PC-3 (cell line): ENCODE measurements around the gene RNF19B. TPM values are rescaled to one million over a fixed set of nuclear protein-coding genes. Genes with fewer than 3 reads are reported as not detected.
A peak's percentile ranks its signal among the peaks of the same experiment; 100 is the strongest.

ENCODE experiments used
- ATAC-seq: fragments of 200-7000 bp; cut with Tn5 transposase; 2 replicates; pipeline ENCODE4 v1.9.1; 2020; ENCODE audit warnings: mild to moderate bottlenecking, moderate library complexity
- BruUV-seq: library from RNA; stranded (reverse); fragments of 400-500 nt; replicated peaks from 2 replicates; lab custom pipeline; 2021; lab: Mats Ljungman, UMichigan
- CTCF ChIA-PET: fragments of 300-600 bp; sonication (Branson Sonifier 250); formaldehyde crosslinking; loops from one replicate; lab custom pipeline; 2022; ENCODE audit warnings: antibody characterized with exemption; lab: Charles Lee
- POLR2A ChIA-PET: fragments of 300-600 bp; sonication (Branson Sonifier 250); formaldehyde crosslinking; loops from one replicate; lab custom pipeline; 2022; ENCODE audit warnings: antibody characterized with exemption; ENCODE audit not compliant: unreplicated experiment; lab: Charles Lee
- DNase-seq: peaks from one replicate; pipeline ENCODE4 v3.0.0-alpha.2; 2015
- H2AFZ ChIP-seq: fragments of 300-600 bp; sonication (generic); 2 replicates; pipeline ENCODE4 v1.6.0; 2016; ENCODE audit warnings: antibody characterized with exemption, low read length
- H3F3A ChIP-seq: fragments of 300-600 bp; sonication (generic); one replicate; pipeline ENCODE4 v1.6.0; 2017; ENCODE audit warnings: antibody characterized with exemption, low read length, control low read depth, mild to moderate bottlenecking; ENCODE audit not compliant: unreplicated experiment
- H3K27ac ChIP-seq: fragments of 300-600 bp; sonication (generic); 2 replicates; pipeline ENCODE4 v1.5.1; 2016; ENCODE audit warnings: mild to moderate bottlenecking, low read length
- H3K27me3 ChIP-seq: fragments of 300-600 bp; sonication (generic); 2 replicates; pipeline ENCODE4 v1.6.1; 2016; ENCODE audit warnings: low read length, mixed read lengths
- H3K36me3 ChIP-seq: fragments of 300-600 bp; sonication (generic); 2 replicates; pipeline ENCODE4 v1.6.1; 2016; ENCODE audit warnings: low read depth, mixed run types, low read length, mixed read lengths
- H3K4me1 ChIP-seq: fragments of 300-600 bp; sonication (generic); 2 replicates; pipeline ENCODE4 v1.5.1; 2016; ENCODE audit warnings: low read length; ENCODE audit not compliant: insufficient read depth
- H3K4me2 ChIP-seq: fragments of 300-600 bp; sonication (generic); 2 replicates; pipeline ENCODE4 v1.6.0; 2016; ENCODE audit warnings: low read length
- H3K4me3 ChIP-seq: fragments of 300-600 bp; sonication (generic); 2 replicates; pipeline ENCODE4 v1.5.1; 2016; ENCODE audit warnings: mild to moderate bottlenecking, low read length, mixed read lengths
- H3K79me2 ChIP-seq: fragments of 300-600 bp; sonication (generic); 2 replicates; pipeline ENCODE4 v1.6.1; 2017; ENCODE audit warnings: low read length, mixed read lengths
- H3K9ac ChIP-seq: fragments of 300-600 bp; sonication (generic); 2 replicates; pipeline ENCODE4 v1.6.0; 2016; ENCODE audit warnings: mild to moderate bottlenecking, low read length
- H3K9me2 ChIP-seq: fragments of 300-600 bp; sonication (generic); replicated peaks from 2 replicates; pipeline ENCODE4 v1.6.1; 2016; ENCODE audit warnings: mixed run types, low read length, mixed read lengths
- H3K9me3 ChIP-seq: fragments of 300-600 bp; sonication (generic); 2 replicates; pipeline ENCODE4 v1.6.1; 2016; ENCODE audit warnings: low read length, mixed read lengths
- H4K20me1 ChIP-seq: fragments of 300-600 bp; sonication (generic); 2 replicates; pipeline ENCODE4 v1.6.1; 2016; ENCODE audit warnings: low read length, mixed read lengths
- CTCF ChIP-seq: fragments of 300-600 bp; sonication (generic); conservative IDR thresholded peaks from 2 replicates; pipeline ENCODE4 v1.5.1; 2017; ENCODE audit warnings: antibody characterized with exemption, low read depth, mild to moderate bottlenecking, low read length
- EZH2 ChIP-seq: fragments of 300-600 bp; sonication (generic); IDR thresholded peaks from one replicate; pipeline ENCODE4 v1.6.1; 2017; ENCODE audit warnings: antibody characterized with exemption, mild to moderate bottlenecking, low read length; ENCODE audit not compliant: unreplicated experiment
- EZH2phosphoT487 ChIP-seq: fragments of 300-600 bp; sonication (generic); IDR thresholded peaks from 2 replicates; pipeline ENCODE4 v1.6.1; 2018; ENCODE audit warnings: mild to moderate bottlenecking, antibody characterized with exemption, low read length, borderline replicate concordance
- intact Hi-C: fragments of 100-400 bp; cut with micrococcal nuclease; formaldehyde crosslinking; loops from 2 replicates; pipeline ENCODE4 v1.9.0; 2023
- total RNA-seq: library from RNA; depleted of rRNA; stranded (reverse); fragments of >200 nt; gene quantifications from 2 replicates; pipeline ENCODE4 v1.2.3, GENCODE V29; 2014

RNF19B gene
- total RNA-seq, 1 experiment from 2014 or later, result 17.9 TPM

DNA sequence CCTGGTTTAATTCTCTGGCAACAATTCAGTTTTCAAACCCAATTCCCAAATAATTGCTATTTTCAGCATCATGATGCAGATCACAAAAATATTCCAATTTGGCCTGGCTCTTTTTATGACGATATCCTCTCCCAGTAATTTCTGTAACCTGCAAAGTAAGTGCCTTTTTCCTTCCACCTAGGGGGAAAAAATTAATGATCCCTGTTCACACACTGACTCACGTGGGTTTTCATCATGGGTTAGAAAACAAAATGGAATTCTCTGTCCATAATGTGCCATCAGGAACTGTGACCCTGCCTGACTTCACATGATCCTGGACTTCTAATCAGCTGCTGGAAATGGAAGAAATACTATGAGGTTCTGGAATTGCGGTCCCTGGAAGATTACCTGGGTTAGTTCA lies 47.6 kb upstream of the RNF19B start:
- DNase-seq (no peak), ATAC-seq (no peak)
- Histone ChIP-seq H3K9me3 (no peaks in the 10 kb centered on the region), H3K4me1 (peaks cover 34% of the 10 kb centered on the region), H3K36me3 (peaks cover 48% of the 10 kb centered on the region), H3K27me3 (no peaks in the 10 kb centered on the region), H3K9ac (no peak overlapping the region), H2AFZ (no peak overlapping the region), H3K9me2 (no peaks in the 10 kb centered on the region), H3K79me2 (no peaks in the 10 kb centered on the region), H3F3A (peaks cover 11% of the 10 kb centered on the region), H3K4me2 (no peak overlapping the region), H4K20me1 (no peaks in the 10 kb centered on the region), H3K4me3 (no peak overlapping the region), H3K27ac (no peak overlapping the region)
- no TSS peak for BruUV-seq
- POLR2A ChIA-PET, result no interaction called here
- intact Hi-C loops, result no loop called here
- TF ChIP-seq EZH2phosphoT487 (no peak), CTCF (no peak), EZH2 (no peak)
- CTCF ChIA-PET, result no interaction called here

GRCh38 chr1:33010932-33011731 lies 46.5 kb upstream of the RNF19B start:
- Histone ChIP-seq H3K9me2 (no peaks in the 10 kb centered on the region), H3K27me3 (no peaks in the 10 kb centered on the region), H3K79me2 (no peaks in the 10 kb centered on the region), H3K4me2 (no peak overlapping the region), H4K20me1 (no peaks in the 10 kb centered on the region), H3K27ac (no peak overlapping the region), H3K9ac (no peak overlapping the region), H3F3A (peaks cover 11% of the 10 kb centered on the region), H3K4me3 (no peak overlapping the region), H2AFZ (no peak overlapping the region), H3K4me1 (peaks cover 38% of the 10 kb centered on the region), H3K9me3 (no peaks in the 10 kb centered on the region), H3K36me3 (peaks cover 47% of the 10 kb centered on the region)
- ATAC-seq (no peak), DNase-seq (no peak)
- ChIA-PET CTCF (no interaction called here), POLR2A (interaction anchor here (0.7 kb wide), 1 partner anchor 19 kb away, joined by 3 read pairs; no protein-coding TSS in a partner anchor)
- TF ChIP-seq EZH2phosphoT487, result no peak
- TF ChIP-seq CTCF, result no peak
- TF ChIP-seq EZH2, result no peak
- intact Hi-C loops, result no loop called here
- no TSS peak for BruUV-seq

DNA sequence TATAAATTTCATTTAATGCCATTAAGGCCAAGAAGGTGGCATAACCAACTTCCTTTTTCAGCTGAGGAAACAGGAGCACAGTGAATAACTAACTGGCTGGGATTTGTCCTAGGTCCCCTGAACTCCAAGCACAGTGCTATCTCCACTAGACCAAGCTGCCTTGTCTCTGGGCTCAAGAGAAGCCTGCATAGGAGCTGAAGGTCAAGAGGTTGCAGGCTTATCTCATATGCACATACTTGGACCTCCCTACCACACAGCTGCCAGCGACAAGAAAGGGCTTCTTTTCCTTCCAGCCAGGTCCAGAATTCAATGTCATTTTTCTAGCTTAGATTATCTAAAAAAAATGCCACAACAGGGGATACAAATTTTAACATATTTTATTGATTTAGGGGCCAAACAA lies 45.0 kb upstream of the RNF19B start:
- no peaks in the 10 kb centered on the region for H3K9me3 ChIP-seq
- H3F3A ChIP-seq, result peaks cover 11% of the 10 kb centered on the region
- no peaks in the 10 kb centered on the region; the same call in 1 of the 2 replicates for H4K20me1 ChIP-seq
- no peak overlapping the region for H3K9ac ChIP-seq
- no peak for ATAC-seq
- H3K79me2 ChIP-seq, result 0 out of 2 replicates have a peak, but pooled peaks cover 4% of the 10 kb centered on the region
- POLR2A ChIA-PET, result interaction anchor here (0.5 to 1.3 kb wide), 3 partner anchors 18 to 53 kb away, joined by 3 read pairs; no protein-coding TSS in a partner anchor
- TF ChIP-seq EZH2phosphoT487 (no peak), EZH2 (no peak), CTCF (no peak)
- peaks cover 48% of the 10 kb centered on the region for H3K4me1 ChIP-seq
- no peak overlapping the region for H3K4me3 ChIP-seq
- CTCF ChIA-PET, result no interaction called here
- peaks cover 47% of the 10 kb centered on the region for H3K36me3 ChIP-seq
- H3K27me3 ChIP-seq, result no peaks in the 10 kb centered on the region
- H3K4me2 ChIP-seq, result no peak overlapping the region
- H2AFZ ChIP-seq, result no peak overlapping the region
- H3K9me2 ChIP-seq, result no peaks in the 10 kb centered on the region
- no peak for DNase-seq
- H3K27ac ChIP-seq, result peak overlapping the region; percentile 46; the same call in 1 of the 2 replicates
- no TSS peak for BruUV-seq
- intact Hi-C loops, result loop anchor here (5.0 kb wide), 1 partner anchor 47 kb away; the partner anchor contains the start of gene RNF19B
